SK-N-SH treated with all-trans-retinoic acid at 6 μM for 48 hours (cell line): ENCODE data around the gene PPP1R27.
"Not testable (repeated sequence)": the region's sequence is repeated elsewhere in the genome, so short reads cannot be mapped to it uniquely, and the experiment has no call there.

Source experiments
- ATAC-seq: fragments of 200-7000 bp; cut with Tn5 transposase; 3 replicates; pipeline ENCODE4 v1.9.1; 2020; ENCODE audit warnings: mild to moderate bottlenecking, moderate library complexity
- ARNTL ChIP-seq: fragments of 450-650 bp; formaldehyde crosslinking; IDR thresholded peaks from 2 replicates; pipeline ENCODE4 v1.5.0; 2020; ENCODE audit warnings: low read depth, mild to moderate bottlenecking, moderate library complexity, borderline replicate concordance
- BACH2 ChIP-seq: fragments of 250-450 bp; sonication (Bioruptor Pico); IDR thresholded peaks from 2 replicates; pipeline ENCODE4 v1.9.0; 2021; ENCODE audit warnings: mild to moderate bottlenecking, borderline replicate concordance
- CREB5 ChIP-seq: fragments of 250-450 bp; sonication (Bioruptor Pico); IDR thresholded peaks from 2 replicates; pipeline ENCODE4 v1.5.1; 2020; ENCODE audit warnings: low read depth, mild to moderate bottlenecking, moderate library complexity
- CSDC2 ChIP-seq: fragments of 250-450 bp; sonication (Bioruptor Pico); IDR thresholded peaks from 2 replicates; pipeline ENCODE4 v1.5.0; 2020; ENCODE audit warnings: mild to moderate bottlenecking, moderate library complexity
- ESRRG ChIP-seq: fragments of 250-450 bp; sonication (Bioruptor Pico); IDR thresholded peaks from 2 replicates; pipeline ENCODE4 v1.6.1; 2021; ENCODE audit warnings: mild to moderate bottlenecking
- GLIS3 ChIP-seq: fragments of 250-450 bp; sonication (Bioruptor Pico); IDR thresholded peaks from 2 replicates; pipeline ENCODE4 v1.5.0; 2020; ENCODE audit warnings: mild to moderate bottlenecking, moderate library complexity
- ISL1 ChIP-seq: fragments of 250-450 bp; sonication (Bioruptor Pico); IDR thresholded peaks from 2 replicates; pipeline ENCODE4 v2.1.2; 2022; ENCODE audit warnings: mild to moderate bottlenecking, moderate library complexity
- POU6F1 ChIP-seq: fragments of 250-450 bp; sonication (Bioruptor Pico); IDR thresholded peaks from 2 replicates; pipeline ENCODE4 v1.8.0; 2021; ENCODE audit warnings: low read depth, mild to moderate bottlenecking, moderate library complexity, borderline replicate concordance
- PPARA ChIP-seq: fragments of 250-450 bp; sonication (Bioruptor Pico); IDR thresholded peaks from 2 replicates; pipeline ENCODE4 v1.5.0; 2020; ENCODE audit warnings: mild to moderate bottlenecking, borderline replicate concordance
- SNAI2 ChIP-seq: fragments of 250-450 bp; sonication (Bioruptor Pico); IDR thresholded peaks from 2 replicates; pipeline ENCODE4 v1.5.0; 2020; ENCODE audit warnings: mild to moderate bottlenecking, moderate library complexity
- TCF4 ChIP-seq: fragments of 250-450 bp; sonication (Bioruptor Pico); IDR thresholded peaks from 2 replicates; pipeline ENCODE4 v1.8.0; 2021; ENCODE audit warnings: mild to moderate bottlenecking, moderate library complexity, borderline replicate concordance
- TOX ChIP-seq: fragments of 250-450 bp; sonication (Bioruptor Pico); IDR thresholded peaks from 2 replicates; pipeline ENCODE4 v1.8.0; 2021; ENCODE audit warnings: mild to moderate bottlenecking, moderate library complexity, borderline replicate concordance
- TSHZ2 ChIP-seq: fragments of 250-450 bp; sonication (Bioruptor Pico); IDR thresholded peaks from 2 replicates; pipeline ENCODE4 v1.5.0; 2020; ENCODE audit warnings: mild to moderate bottlenecking, moderate library complexity
- ZFP3 ChIP-seq: fragments of 250-450 bp; sonication (Bioruptor Pico); IDR thresholded peaks from 2 replicates; pipeline ENCODE4 v1.5.0; 2020; ENCODE audit warnings: mild to moderate bottlenecking, moderate library complexity
- ZNF565 ChIP-seq: fragments of 450-650 bp; formaldehyde crosslinking; conservative IDR thresholded peaks from 2 replicates; pipeline ENCODE4 v1.5.0; 2020; ENCODE audit warnings: low read depth, mild to moderate bottlenecking, moderate library complexity
- ZNF8 ChIP-seq: fragments of 450-650 bp; formaldehyde crosslinking; IDR thresholded peaks from 2 replicates; pipeline ENCODE4 v1.5.0; 2020; ENCODE audit warnings: mild to moderate bottlenecking, moderate library complexity
- TF ChIP-seq, protein P1 (sequence below): fragments of 250-450 bp; sonication (Bioruptor Pico); IDR thresholded peaks from 2 replicates; pipeline ENCODE4 v1.5.1; 2021; ENCODE audit warnings: mild to moderate bottlenecking, moderate library complexity
- TF ChIP-seq, protein P2 (sequence below): fragments of 250-450 bp; sonication (Bioruptor Pico); IDR thresholded peaks from 2 replicates; pipeline ENCODE4 v1.8.0; 2020; ENCODE audit warnings: mild to moderate bottlenecking, moderate library complexity, borderline replicate concordance

Gene PPP1R27

DNA sequence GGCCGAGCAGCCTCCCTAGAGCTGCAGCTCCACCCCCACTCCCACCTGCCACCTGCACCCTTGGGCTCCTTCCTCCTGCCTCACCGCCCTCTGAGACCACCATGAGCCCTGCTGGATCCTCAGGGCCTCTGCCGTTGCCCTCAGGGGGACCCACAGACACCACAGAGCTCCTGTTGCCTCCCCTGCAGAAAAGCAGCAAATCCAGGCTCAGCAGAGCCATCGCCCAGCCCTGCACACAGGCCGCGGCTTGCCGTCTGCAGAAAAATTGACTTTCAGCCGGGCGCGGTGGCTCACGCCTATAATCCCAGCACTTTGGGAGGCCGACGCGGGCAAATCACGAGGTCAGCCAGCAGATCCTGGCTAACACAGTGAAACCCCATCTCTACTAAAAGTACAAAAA is 7.0 kb upstream of the PPP1R27 start:
- no peak for TF ChIP-seq ZNF565
- TF ChIP-seq BACH2: no peak
- no peak for TF ChIP-seq POU6F1 (CRISPR knock-in tag)
- TF ChIP-seq ARNTL: no peak
- TF ChIP-seq ISL1 (CRISPR knock-in tag): no peak
- TF ChIP-seq ESRRG (CRISPR knock-in tag): no peak
- no peak for TF ChIP-seq GLIS3 (CRISPR knock-in tag)
- no peak for TF ChIP-seq ZFP3
- TF ChIP-seq PPARA (CRISPR knock-in tag): no peak
- TF ChIP-seq TOX (CRISPR knock-in tag): no peak
- TF ChIP-seq ZNF8 (CRISPR knock-in tag): no peak
- TF ChIP-seq CREB5 (CRISPR knock-in tag): no peak
- no peak for TF ChIP-seq CSDC2
- no peak; the same call in 2 of the 3 replicates for ATAC-seq

GRCh38 chr17:81840826-81841778 is 6.3 kb upstream of the PPP1R27 start:
- no peak for TF ChIP-seq ZNF8 (CRISPR knock-in tag)
- TF ChIP-seq ZFP3: no peak
- peak; percentile 6 for ATAC-seq

GRCh38 chr17:81840059-81840458 is 5.2 kb upstream of the PPP1R27 start:
- not testable (repeated sequence) for ATAC-seq

GRCh38 chr17:81839301-81839700 is 4.5 kb upstream of the PPP1R27 start:
- TF ChIP-seq ZNF8 (CRISPR knock-in tag) (no peak), SNAI2 (CRISPR knock-in tag) (no peak), CREB5 (CRISPR knock-in tag) (no peak), PPARA (CRISPR knock-in tag) (no peak), TOX (CRISPR knock-in tag) (no peak), TCF4 (no peak), TSHZ2 (CRISPR knock-in tag) (no peak), ZNF565 (no peak), POU6F1 (CRISPR knock-in tag) (no peak), CSDC2 (no peak), ESRRG (CRISPR knock-in tag) (no peak), ZFP3 (no peak)
- TF ChIP-seq, protein P1, sequence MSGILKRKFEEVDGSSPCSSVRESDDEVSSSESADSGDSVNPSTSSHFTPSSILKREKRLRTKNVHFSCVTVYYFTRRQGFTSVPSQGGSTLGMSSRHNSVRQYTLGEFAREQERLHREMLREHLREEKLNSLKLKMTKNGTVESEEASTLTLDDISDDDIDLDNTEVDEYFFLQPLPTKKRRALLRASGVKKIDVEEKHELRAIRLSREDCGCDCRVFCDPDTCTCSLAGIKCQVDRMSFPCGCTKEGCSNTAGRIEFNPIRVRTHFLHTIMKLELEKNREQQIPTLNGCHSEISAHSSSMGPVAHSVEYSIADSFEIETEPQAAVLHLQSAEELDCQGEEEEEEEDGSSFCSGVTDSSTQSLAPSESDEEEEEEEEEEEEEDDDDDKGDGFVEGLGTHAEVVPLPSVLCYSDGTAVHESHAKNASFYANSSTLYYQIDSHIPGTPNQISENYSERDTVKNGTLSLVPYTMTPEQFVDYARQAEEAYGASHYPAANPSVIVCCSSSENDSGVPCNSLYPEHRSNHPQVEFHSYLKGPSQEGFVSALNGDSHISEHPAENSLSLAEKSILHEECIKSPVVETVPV (CRISPR knock-in tag): no peak
- TF ChIP-seq, protein P2, sequence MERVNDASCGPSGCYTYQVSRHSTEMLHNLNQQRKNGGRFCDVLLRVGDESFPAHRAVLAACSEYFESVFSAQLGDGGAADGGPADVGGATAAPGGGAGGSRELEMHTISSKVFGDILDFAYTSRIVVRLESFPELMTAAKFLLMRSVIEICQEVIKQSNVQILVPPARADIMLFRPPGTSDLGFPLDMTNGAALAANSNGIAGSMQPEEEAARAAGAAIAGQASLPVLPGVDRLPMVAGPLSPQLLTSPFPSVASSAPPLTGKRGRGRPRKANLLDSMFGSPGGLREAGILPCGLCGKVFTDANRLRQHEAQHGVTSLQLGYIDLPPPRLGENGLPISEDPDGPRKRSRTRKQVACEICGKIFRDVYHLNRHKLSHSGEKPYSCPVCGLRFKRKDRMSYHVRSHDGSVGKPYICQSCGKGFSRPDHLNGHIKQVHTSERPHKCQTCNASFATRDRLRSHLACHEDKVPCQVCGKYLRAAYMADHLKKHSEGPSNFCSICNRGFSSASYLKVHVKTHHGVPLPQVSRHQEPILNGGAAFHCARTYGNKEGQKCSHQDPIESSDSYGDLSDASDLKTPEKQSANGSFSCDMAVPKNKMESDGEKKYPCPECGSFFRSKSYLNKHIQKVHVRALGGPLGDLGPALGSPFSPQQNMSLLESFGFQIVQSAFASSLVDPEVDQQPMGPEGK (CRISPR knock-in tag): no peak
- TF ChIP-seq, all 23 proteins: peak for 0
- ATAC-seq: no peak
